Activated T-cell treated with anti-CD3 and anti-CD28 coated beads for 48 hours (primary cell): ENCODE data around the gene TM4SF20.
"Not testable (repeated sequence)": the region's sequence is repeated elsewhere in the genome, so short reads cannot be mapped to it uniquely, and the experiment has no call there.

ENCODE experiments used
- DNase-seq: peaks from one replicate; pipeline ENCODE4 v3.0.0-alpha.2; 2020; ENCODE audit warnings: low read depth

Gene TM4SF20

GRCh38 chr2:227398684-227399670 lies 19.9 kb upstream of the TM4SF20 start:
- no peak for DNase-seq

DNA sequence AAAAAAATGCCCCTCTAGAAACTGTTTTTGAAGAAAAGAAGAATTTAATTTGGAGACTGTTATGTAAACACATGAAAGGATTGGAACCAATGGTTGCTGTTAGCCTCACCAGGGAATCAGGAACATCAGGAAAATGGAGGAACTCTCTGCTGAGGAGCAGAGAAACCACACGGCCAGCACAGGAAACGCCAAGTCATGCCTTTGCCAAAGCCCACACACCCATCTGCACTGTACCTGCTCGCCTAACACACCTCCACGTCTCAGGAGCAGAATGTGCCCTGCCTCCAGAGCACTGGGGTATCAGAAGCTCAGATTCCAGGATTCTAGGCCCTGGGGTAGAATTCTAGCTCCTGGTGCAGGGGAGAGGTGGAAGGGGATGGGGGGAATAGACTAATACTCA lies 18.5 kb upstream of the TM4SF20 start:
- DNase-seq: no peak

DNA sequence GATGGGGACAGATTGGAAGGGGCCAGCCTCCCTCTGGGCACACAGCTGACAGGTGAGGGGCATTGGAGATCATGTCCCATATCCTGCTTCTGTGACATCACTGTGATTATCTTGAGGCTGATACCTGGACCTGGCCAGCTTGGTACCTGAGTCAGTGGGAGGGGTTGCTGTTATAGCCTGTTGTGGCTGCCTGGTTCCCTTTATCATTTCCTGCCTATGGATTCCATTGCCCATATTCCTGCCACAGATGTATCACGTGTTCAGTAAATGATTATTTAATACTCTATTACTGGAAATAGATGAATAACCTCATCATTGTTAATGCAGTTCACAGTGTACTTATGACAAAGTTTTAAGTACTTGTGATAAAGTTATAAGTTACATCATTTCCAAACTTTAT lies 16.4 kb upstream of the TM4SF20 start:
- no peak for DNase-seq

- DNase-seq: no peak
Observed at GRCh38 chr2:227394401-227394800, 15.3 kb upstream of the TM4SF20 start.

DNA sequence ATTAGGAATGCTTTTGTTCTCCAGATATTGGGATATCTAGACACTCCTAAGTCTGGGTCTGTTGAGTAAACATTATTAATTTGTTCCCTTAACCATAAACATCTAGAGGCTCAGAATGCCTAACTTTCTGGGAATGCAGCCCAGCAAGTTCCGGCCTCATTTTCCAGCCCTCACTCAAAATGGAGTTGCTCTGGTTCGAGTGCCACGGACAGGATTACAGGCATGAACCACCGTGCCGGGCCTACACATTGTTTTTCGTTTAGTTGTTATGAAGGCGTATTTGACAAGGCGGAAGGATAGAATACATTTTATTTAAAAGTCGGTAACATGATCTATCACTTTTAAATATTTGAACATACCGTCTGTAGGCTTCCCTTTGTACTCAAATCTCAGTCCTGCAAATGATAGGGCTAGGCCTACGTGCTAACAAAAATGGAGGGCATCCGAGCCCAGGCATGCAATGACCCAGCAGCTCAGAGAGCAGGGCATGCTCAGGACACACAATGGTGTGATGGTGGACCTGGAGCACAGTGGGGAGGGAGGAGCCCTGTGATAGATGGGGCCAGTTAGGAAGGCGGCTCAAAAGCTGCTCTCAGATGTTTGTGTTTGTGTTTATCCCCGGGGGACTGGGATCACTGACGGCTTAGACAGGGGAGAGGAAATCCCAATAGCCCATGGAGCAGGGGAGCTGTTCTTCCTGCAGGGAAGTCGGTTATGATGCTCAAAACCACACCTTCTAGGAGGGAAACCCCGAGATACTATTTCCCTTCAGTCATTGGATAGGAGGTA lies 11.6 kb upstream of the TM4SF20 start:
- DNase-seq: no peak

DNA sequence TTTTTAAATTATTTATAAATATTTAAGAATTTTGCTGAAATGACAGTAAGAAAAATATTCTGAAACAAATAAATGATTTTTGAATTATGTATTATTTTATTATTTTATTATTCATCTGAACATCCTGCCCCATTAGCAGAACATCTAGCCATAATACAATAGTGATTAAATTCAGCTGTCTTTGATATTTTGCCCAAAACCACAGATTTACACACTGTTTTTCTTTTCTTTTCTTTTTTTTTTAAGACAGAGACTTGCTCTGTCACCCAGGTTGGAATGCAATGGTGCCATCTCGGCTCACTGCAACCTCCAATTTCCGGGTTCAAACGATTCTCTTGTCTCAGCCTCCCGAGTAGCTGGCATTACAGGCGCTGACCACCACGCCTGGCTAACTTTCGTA lies 10.6 kb upstream of the TM4SF20 start:
- no peak for DNase-seq

DNA sequence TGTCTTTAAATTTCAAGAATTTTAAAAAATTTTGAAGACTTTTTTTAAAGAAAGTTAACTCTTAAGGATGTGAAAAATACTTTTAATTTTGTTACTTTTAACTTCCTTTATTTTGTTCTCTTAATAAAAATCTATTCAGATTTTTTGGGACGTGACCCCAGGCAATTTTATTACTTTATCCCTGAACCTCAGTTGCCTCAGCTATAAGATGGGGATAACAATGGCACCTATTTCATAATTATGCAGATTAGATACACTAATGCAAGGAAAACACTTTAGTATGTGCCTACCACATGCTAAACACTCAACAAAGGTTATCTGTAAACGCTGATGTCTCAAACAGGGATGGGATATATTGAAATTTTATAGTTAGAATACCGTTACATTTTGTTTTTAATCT lies 10.1 kb upstream of the TM4SF20 start:
- no peak for DNase-seq

- DNase-seq: no peak
Observed at GRCh38 chr2:227388537-227389011, 9.5 kb upstream of the TM4SF20 start.

- DNase-seq: not testable (repeated sequence)
Observed at GRCh38 chr2:227387583-227387982, 8.5 kb upstream of the TM4SF20 start, which contains the start of gene SCYGR1. Gene SCYGR1 (minus strand): TSS chr2:227387949. CDS start chr2:227387949, 0 bp downstream.

- no peak for DNase-seq
Observed at GRCh38 chr2:227386630-227387029, 7.5 kb upstream of the TM4SF20 start.

GRCh38 chr2:227383686-227384085 lies 4.6 kb upstream of the TM4SF20 start:
- no peak for DNase-seq

DNA sequence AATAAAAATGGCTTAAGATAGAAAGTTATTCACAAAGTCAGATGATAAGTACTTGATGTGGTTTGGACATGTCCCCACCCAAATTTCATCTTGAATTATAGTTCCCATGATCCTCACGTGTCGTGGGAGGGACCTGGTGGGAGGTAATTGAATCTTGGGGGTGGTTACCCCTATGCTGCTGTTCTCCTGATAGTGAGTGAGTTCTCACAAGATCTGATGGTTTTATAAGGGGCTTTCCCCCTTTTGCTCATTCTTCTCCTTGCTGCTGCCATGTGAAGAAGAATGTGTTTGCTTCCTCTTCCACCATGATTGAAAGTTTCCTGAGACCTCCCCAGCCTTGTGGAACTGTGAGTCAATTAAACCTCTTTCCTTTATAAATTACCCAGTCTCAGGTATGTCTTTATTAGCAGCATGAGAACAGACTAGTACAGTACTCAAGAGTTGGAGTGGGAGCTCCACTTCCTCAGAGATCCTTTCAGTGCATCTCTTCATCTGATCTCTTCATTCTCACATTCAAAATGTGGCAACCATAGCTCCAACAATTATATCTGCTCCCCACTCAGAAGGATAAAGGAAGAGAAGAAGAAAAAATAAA lies 3.2 kb upstream of the TM4SF20 start:
- DNase-seq: not testable (repeated sequence)

DNA sequence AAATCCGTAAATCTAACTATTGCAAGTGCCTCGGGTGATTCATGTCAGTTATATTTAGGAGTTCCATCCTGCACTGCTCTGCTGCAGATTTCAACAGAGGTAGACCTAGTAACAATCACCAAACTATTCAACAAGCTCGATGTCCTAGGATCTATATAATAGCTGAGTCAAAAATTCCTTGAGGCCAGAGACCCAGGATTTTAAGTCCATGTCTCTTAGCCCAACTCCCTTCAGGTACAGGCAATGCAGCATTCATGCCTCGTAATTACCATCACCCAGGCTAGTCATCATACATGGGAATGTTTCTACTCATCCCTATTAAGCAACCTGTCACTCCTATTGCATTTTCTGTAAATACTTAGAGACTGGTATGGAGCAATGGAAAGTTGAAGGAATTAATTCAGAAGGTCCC lies 729 bp downstream of the TM4SF20 start:
- DNase-seq: no peak

- DNase-seq: no peak
Observed at GRCh38 chr2:227377467-227378351, 1.4 kb downstream of the TM4SF20 start.

DNA sequence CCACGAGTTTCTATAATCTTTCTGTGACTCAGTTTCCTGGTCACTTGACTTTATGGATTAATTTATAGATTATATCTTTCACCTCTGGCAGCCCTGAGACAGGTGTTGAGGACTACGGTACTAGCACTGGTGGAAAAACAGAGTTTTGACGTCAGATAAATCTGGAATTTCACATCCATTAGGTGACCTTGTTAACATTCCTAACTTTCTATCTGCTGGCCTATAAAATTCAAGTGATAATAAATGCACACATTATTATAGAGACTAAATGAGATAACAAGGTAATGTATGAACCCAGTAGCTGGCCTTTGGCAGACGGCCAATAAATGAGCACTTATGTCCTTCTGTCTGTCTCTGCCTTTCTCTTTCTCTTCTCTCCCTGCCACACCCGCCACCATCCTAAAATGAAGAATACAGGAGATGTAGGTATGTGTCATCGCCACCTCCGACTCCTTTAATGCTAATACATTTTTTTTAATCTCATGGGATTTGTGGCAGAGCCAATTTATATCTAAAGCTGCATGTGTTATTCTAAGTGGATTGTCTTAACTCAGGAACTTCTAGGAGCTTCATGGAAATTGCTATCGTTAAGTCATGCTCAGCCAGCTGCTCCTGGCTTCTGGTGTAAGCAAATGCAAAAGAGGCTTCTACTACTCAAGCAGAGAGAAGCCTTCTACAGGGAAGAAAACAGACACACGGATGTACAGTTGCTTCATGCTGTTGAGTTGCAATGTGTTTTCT lies 2.3 kb downstream of the TM4SF20 start:
- DNase-seq: no peak

GRCh38 chr2:227374158-227374557 lies 4.9 kb downstream of the TM4SF20 start:
- DNase-seq: peak; percentile 30

DNA sequence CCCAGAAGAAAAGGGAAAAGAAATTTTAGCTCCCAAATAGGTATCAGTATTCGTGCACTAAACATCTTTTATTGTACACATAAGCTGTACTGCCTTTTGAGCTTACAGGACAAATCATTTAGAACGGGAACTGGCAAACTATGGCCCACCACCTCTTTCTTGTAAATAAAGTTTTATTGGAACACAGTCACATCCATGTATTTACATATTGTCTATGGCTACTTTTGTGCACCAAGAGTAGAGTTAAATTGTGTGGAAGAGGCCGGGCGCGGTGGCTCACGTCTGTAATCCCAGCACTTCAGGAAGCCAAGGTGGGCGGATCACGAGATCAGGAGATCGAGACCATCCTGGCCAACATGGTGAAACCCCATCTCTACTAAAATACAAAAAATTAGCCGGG lies 5.7 kb downstream of the TM4SF20 start:
- DNase-seq: no peak

DNA sequence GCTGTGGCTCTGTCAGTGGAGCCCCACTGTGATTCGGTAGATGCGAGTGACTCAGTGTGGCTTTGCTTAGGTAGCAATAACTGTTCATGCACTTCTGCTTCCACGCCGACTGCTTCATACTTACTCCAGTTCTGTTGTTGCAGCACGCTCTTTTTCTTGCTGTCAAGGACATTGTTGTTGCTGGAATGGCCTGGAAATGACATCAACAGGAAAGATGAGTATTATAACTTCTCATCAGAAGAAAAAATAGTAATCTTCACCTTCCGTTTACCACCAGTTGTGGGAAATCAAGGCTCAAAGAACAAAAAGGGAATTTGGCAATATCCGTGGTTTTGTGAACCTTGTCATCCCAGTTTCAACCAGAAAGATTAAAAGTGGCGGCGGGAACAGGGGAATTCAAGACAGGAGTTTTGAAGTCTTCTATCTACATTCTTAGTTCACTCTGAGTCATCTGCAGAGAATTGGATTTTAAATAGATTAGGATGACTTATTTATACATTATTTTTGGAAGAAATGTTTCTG lies 8.3 kb downstream of the TM4SF20 start:
- DNase-seq: no peak

DNA sequence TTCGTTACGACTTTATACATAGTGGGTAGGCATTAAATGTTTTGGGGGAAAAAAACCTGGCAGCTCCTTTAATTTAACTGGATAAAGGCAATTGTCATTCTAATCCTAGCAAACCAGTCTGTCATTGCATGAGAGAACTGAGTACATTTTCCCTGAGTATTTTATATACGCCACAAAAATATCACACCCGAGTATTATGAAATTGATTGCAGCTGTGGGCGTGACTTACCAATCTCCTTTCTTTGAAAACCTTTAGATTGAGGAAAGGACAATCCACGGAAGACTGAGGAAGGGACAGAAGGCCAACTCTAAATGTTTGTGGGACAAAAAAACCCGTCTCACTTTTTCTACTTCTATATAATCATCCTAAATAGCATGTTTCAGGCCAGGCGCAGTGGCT lies 9.0 kb downstream of the TM4SF20 start:
- DNase-seq: no peak

GRCh38 chr2:227368574-227368973 lies 10.5 kb downstream of the TM4SF20 start:
- DNase-seq: no peak
